ENCODE measurements around the gene MCF2L.

Gene MCF2L

GRCh38 chr13:112998521-112999280, 29.7 kb downstream of the MCF2L start:
- no peak for DNase-seq (ENCODE audit: low read depth)

GRCh38 chr13:112999414-113000177, 30.6 kb downstream of the MCF2L start:
- DNase-seq (ENCODE audit: low read depth) = no peak

- DNase-seq (ENCODE audit: low read depth) = no peak
These were observed 31.6 kb downstream of the MCF2L start for GRCh38 chr13:113000575-113000974.

- DNase-seq (ENCODE audit: low read depth) = no peak
These were observed 32.5 kb downstream of the MCF2L start for GRCh38 chr13:113001241-113002140.

- DNase-seq (ENCODE audit: low read depth) = no peak
These were observed 33.3 kb downstream of the MCF2L start for GRCh38 chr13:113002206-113002912.

- DNase-seq (ENCODE audit: low read depth) = no peak
These were observed 33.9 kb downstream of the MCF2L start for GRCh38 chr13:113002913-113003290.

GRCh38 chr13:113004126-113004525, 35.1 kb downstream of the MCF2L start:
- DNase-seq (ENCODE audit: low read depth) = no peak

- no peak for DNase-seq (ENCODE audit: low read depth)
These were observed 36.3 kb downstream of the MCF2L start for GRCh38 chr13:113005076-113005865.

- DNase-seq (ENCODE audit: low read depth) = no peak
These were observed 37.0 kb downstream of the MCF2L start for GRCh38 chr13:113005997-113006396.

- no peak for DNase-seq (ENCODE audit: low read depth)
These were observed 37.6 kb downstream of the MCF2L start for GRCh38 chr13:113006660-113007059.

GRCh38 chr13:113008851-113009250, 39.8 kb downstream of the MCF2L start:
- DNase-seq (ENCODE audit: low read depth) = no peak

GRCh38 chr13:113009743-113010509, 40.9 kb downstream of the MCF2L start:
- no peak for DNase-seq (ENCODE audit: low read depth)

GRCh38 chr13:113010510-113010865, 41.5 kb downstream of the MCF2L start:
- DNase-seq (ENCODE audit: low read depth) = no peak

- no peak for DNase-seq (ENCODE audit: low read depth)
These were observed 44.3 kb downstream of the MCF2L start for GRCh38 chr13:113013303-113013702.

GRCh38 chr13:113013878-113014751, 45.1 kb downstream of the MCF2L start:
- no peak for DNase-seq (ENCODE audit: low read depth)

- no peak for DNase-seq (ENCODE audit: low read depth)
These were observed 46.0 kb downstream of the MCF2L start for GRCh38 chr13:113014752-113015745.

GRCh38 chr13:113015826-113016525, 47.0 kb downstream of the MCF2L start:
- no peak for DNase-seq (ENCODE audit: low read depth)

All from amniotic epithelial cell (primary cell).